SH-SY5Y (cell line): ENCODE data around the gene PRDM7.

Source experiments
- GATA2 ChIP-seq: IDR thresholded peaks from 2 replicates; pipeline ENCODE4 v1.6.1; 2011; ENCODE audit warnings: mild to moderate bottlenecking, low read depth, low read length
- GATA3 ChIP-seq: IDR thresholded peaks from 2 replicates; pipeline ENCODE4 v1.6.1; 2011; ENCODE audit warnings: low read depth, mild to moderate bottlenecking, low read length, moderate library complexity

PRDM7 gene

GRCh38 chr16:90048347-90048722 is 28.8 kb downstream of the PRDM7 start:
- no peak for TF ChIP-seq GATA3
- TF ChIP-seq GATA2: no peak

GRCh38 chr16:90047714-90048346 is 29.3 kb downstream of the PRDM7 start:
- no peak for TF ChIP-seq GATA2
- no peak for TF ChIP-seq GATA3

- TF ChIP-seq GATA2 (no peak), GATA3 (no peak)
Measured at GRCh38 chr16:90046971-90047713, 30.0 kb downstream of the PRDM7 start.

- TF ChIP-seq GATA2: no peak
- TF ChIP-seq GATA3: no peak
Measured at GRCh38 chr16:90046122-90046970, 30.8 kb downstream of the PRDM7 start.

- TF ChIP-seq GATA3: no peak
- TF ChIP-seq GATA2: no peak
Measured at GRCh38 chr16:90044111-90044551, 33.0 kb downstream of the PRDM7 start.

DNA sequence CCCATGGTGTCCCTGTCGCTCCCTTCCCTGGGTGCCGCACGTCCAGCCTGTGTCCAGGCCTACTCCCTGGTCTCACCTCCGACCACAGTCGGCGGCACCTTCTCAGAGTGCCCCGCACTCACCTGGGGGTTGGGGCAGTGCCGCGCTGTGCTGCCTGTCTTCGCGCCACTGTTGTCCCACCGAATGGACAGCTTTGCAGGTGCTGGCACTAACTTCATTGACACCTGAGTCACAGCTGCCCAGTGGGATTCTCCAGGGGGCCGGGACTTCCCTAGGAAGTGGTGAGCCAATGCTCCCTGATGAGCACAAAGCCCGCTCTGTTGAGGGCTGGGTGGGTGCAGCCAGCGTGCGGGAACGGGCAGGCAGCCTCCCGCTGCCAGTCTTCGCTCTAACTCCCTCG is 33.6 kb downstream of the PRDM7 start:
- no peak for TF ChIP-seq GATA2
- TF ChIP-seq GATA3: no peak

DNA sequence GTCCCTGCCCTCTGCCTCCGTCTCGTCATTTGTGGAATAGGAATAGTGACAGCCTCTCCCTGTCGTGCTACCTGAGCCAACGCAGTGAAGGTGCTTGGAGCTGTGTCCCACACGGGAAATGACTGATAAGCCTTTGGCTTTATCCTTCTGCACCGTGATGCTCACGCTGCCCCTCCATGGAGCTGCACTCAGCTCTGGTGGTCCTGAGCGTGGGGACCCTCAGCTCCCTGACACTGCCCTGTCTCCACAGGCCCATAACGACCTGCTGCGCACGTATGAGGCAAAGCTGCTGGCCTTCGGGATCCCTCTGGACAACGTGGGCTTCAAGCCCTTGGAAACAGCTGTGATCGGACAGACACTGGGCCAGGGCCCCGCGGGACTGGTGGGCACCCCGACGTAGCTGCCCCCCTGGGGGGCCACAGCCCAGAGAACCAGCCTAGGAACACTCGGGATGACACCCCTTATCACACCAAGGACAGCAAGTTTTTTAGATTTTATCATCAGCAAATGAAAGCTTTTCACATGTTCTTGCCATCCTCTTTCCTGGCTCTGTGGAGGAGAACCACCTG is 34.1 kb downstream of the PRDM7 start:
- TF ChIP-seq GATA3 (no peak), GATA2 (no peak)

GRCh38 chr16:90041896-90042473 is 35.1 kb downstream of the PRDM7 start:
- no peak for TF ChIP-seq GATA3

DNA sequence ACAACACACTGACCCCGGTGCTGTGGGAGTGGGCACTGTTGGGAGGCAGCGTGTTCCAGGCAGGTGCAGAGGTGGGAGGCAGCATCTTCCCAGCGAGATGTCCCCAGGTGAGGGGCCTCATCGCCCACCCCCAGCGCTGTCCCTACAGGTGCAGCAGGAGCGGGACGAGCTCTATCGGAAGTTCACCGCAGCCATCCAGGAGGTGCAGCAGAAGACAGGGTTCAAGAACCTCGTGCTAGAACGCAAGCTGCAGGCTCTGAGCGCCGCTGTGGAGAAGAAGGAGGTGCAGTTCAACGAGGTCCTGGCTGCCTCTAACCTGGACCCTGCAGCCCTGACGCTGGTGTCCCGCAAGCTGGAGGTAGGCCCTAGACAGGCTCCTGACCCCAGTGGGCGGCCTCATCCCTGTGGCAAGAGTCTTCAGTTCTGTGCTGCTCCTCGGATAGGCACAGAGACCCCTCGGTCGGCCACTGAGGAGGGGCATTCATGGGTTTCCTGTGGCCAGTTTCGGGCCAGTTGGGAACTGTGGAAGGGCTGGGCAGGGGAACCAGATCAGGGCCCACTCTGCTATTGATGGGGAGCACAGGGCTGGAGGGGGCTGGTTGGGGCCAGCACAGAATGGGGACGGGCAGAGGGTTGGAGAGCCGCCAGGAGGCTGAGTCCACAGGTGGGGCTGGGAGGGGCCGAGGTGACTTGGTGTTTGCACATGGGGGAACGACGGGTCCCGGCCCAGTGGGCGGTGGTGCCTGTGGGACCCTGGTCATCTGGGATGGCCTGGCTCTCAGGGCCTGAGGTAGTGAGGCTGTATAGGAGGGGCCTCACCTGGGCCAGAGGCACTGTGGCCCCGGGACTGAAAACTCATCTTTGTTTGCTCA is 36.7 kb downstream of the PRDM7 start:
- TF ChIP-seq GATA3 (no peak), GATA2 (no peak)

DNA sequence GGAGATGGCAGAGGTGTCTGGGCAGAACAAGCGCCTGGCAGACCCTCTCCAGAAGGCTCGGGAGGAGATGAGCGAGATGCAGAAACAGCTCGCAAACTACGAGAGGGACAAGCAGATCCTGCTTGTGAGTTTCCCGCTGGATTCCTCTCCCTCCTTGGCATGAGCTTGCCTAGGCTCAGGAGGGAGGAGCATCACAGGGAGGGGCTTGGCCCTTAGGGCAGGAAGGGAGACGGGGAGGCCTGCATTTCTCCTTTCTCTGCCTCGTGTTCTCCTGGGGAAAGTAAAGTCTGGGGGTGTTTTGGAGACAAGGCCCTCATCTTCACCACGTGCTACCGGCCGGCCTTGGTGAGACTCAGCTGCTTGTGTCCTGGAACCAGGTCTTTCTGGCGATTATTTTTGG is 39.9 kb downstream of the PRDM7 start:
- no peak for TF ChIP-seq GATA3
- no peak for TF ChIP-seq GATA2

GRCh38 chr16:90035902-90036301 is 41.2 kb downstream of the PRDM7 start:
- no peak for TF ChIP-seq GATA2
- TF ChIP-seq GATA3: no peak

DNA sequence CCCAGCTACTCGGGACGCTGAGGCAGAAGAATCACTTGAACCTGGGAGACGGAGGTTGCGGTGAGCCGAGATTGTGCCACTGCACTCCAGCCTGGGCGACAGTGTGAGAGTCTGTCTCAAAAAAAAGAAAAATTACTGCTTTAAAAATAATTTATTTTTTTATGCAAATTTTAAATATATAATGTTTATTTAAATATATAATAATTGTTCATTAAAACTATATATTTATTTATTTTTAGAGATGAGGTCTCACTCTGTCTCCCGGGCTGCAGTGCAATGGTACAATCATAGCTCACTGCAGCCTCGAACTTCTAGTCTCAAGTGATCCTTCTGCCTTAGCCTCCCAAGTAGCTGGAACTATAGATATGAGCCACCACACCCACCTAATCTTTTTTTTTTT is 42.6 kb downstream of the PRDM7 start:
- TF ChIP-seq GATA3 (no peak), GATA2 (no peak)

DNA sequence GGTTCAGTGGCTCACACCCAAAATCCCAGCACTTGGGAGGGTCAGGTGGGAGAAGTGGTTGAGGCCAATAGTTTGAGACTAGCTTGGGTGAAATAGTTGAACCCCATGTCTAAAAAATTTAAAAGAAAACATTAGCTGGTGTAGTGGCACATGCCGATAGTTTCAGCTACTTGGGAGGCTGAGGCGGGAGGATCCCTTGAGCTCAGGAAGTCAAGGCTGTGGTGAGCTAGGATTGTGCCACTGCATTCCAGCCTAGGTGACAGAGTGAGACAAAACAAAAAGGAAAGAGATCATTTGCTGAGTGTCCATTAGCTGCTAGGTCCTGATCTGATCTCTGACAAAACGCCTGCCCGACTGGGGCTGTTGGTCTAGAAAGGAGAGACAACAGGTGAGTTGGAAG is 43.7 kb downstream of the PRDM7 start:
- TF ChIP-seq GATA2 (no peak), GATA3 (no peak)

DNA sequence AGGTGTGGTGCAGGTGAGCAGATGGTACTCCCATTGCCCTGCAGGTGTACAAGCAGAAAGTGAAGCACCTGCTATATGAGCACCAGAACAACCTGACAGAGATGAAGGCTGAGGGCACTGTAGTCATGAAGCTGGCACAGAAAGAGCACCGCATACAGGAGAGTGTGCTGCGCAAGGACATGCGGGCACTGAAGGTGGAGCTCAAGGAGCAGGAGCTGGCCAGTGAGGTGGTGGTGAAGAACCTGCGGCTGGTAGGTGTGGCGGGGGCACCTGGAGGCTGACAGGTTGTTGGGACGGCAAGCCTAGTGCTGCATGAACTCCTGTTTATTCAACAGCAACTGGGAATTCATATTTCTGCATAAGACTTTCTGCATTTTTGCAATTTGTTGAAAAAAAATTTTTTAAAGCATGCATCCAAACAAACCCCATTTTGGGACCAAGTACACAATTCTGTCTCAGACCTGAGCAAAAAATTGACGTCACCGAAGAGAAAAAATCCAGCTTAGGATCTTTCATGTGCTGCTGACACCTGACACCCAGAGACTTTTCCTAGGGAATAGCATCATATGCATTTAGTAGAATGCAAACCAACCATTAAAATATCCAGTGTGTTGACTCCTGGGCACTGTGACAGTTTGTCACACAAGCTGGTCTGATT is 44.3 kb downstream of the PRDM7 start:
- TF ChIP-seq GATA3: no peak
- no peak for TF ChIP-seq GATA2
